Thyroid gland (tissue), 4 donors: ENCODE results near the gene FSIP1.

Experiments used
- POLR2A ChIP-seq, 2 donors: fragments of 450-650 bp; IDR thresholded peaks; one replicate each; pipeline ENCODE4 v1.6.1; 2017; ENCODE audit warnings: antibody characterized with exemption in 2 of 2, mild to moderate bottlenecking in 2 of 2, moderate library complexity in 1 of 2
- TF ChIP-seq, protein P1 (sequence below), 6 experiments: fragments of 200-600 bp in 3 of 6; fragments of 450-650 bp in 3 of 6; sonication (generic) in 3 of 6; IDR thresholded peaks; one replicate each; pipeline ENCODE4 v1.5.1; 2016 to 2019; ENCODE audit warnings: antibody characterized with exemption in 6 of 6, mild to moderate bottlenecking in 2 of 6, inconsistent platforms in 1 of 6, moderate library complexity in 1 of 6

DNA sequence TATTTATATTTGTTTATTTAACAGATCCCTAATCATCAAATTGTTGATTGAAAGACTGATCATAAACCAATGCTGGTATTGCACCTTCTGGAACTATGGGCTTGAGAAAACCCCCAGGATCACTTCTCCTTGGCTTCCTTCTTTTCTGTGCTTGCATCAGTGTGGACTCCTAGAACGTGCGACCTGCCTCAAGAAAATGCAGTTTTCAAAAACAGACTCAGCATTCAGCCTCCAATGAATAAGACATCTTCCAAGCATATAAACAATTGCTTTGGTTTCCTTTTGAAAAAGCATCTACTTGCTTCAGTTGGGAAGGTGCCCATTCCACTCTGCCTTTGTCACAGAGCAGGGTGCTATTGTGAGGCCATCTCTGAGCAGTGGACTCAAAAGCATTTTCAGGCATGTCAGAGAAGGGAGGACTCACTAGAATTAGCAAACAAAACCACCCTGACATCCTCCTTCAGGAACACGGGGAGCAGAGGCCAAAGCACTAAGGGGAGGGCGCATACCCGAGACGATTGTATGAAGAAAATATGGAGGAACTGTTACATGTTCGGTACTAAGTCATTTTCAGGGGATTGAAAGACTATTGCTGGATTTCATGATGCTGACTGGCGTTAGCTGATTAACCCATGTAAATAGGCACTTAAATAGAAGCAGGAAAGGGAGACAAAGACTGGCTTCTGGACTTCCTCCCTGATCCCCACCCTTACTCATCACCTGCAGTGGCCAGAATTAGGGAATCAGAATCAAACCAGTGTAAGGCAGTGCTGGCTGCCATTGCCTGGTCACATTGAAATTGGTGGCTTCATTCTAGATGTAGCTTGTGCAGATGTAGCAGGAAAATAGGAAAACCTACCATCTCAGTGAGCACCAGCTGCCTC lies 187.1 kb downstream of the FSIP1 start:
- TF ChIP-seq, protein P1, sequence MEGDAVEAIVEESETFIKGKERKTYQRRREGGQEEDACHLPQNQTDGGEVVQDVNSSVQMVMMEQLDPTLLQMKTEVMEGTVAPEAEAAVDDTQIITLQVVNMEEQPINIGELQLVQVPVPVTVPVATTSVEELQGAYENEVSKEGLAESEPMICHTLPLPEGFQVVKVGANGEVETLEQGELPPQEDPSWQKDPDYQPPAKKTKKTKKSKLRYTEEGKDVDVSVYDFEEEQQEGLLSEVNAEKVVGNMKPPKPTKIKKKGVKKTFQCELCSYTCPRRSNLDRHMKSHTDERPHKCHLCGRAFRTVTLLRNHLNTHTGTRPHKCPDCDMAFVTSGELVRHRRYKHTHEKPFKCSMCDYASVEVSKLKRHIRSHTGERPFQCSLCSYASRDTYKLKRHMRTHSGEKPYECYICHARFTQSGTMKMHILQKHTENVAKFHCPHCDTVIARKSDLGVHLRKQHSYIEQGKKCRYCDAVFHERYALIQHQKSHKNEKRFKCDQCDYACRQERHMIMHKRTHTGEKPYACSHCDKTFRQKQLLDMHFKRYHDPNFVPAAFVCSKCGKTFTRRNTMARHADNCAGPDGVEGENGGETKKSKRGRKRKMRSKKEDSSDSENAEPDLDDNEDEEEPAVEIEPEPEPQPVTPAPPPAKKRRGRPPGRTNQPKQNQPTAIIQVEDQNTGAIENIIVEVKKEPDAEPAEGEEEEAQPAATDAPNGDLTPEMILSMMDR (IDR thresholded peaks at IDR 0.05) = no peak
- no peak for TF ChIP-seq POLR2A (IDR thresholded peaks at IDR 0.05)
